HEK293 (cell line): ENCODE data around the gene COQ3.

Experiments
- CTCF ChIA-PET: fragments of 350-600 bp; formaldehyde crosslinking; extraction: SDS; loops from one replicate; lab custom pipeline; 2021; ENCODE audit warnings: antibody characterized with exemption; lab: Yijun Ruan, JAX
- POLR2A ChIA-PET: fragments of 300-600 bp; formaldehyde crosslinking; extraction: SDS; loops from one replicate; lab custom pipeline; 2020; ENCODE audit warnings: antibody characterized with exemption, inconsistent platforms; lab: Yijun Ruan, JAX
- H3K27ac ChIP-seq: fragments of 200-500 bp; sonication (Bioruptor generic); 2 replicates; pipeline ENCODE4 v1.5.1; 2014; ENCODE audit warnings: low read depth, low read length, control low read depth, inconsistent platforms; ENCODE audit errors: extremely low read depth
- H3K36me3 ChIP-seq, 2 experiments: fragments of 200-500 bp in 1 of 2; sonication (Bioruptor generic) in 1 of 2; 1 replicate in 1 of 2; 2 replicates in 1 of 2; pipeline ENCODE4 v1.5.1; 2014 to 2017; ENCODE audit warnings: inconsistent platforms in 2 of 2, low read length in 2 of 2; ENCODE audit not compliant: control insufficient read depth in 2 of 2, insufficient read depth in 1 of 2
- H3K4me1 ChIP-seq: fragments of 200-500 bp; sonication (Bioruptor generic); 2 replicates; pipeline ENCODE4 v1.5.1; 2014; ENCODE audit warnings: mild to moderate bottlenecking, low read length, inconsistent platforms; ENCODE audit not compliant: control insufficient read depth, insufficient read depth
- H3K4me3 ChIP-seq: 2 replicates; pipeline ENCODE4 v1.5.1; 2011; ENCODE audit warnings: low read depth, mild to moderate bottlenecking, control low read depth, low read length, moderate library complexity
- H3K9me3 ChIP-seq: fragments of 200-500 bp; sonication (Bioruptor generic); 2 replicates; pipeline ENCODE4 v1.5.1; 2014; ENCODE audit warnings: low read depth, low read length, inconsistent platforms; ENCODE audit not compliant: control insufficient read depth, insufficient read depth
- INSM2 ChIP-seq: fragments of 450-650 bp; formaldehyde crosslinking; IDR thresholded peaks from 2 replicates; pipeline ENCODE4 v1.5.1; 2016; ENCODE audit warnings: missing biosample characterization, missing genetic modification characterization
- KLF9 ChIP-seq: fragments of 450-650 bp; formaldehyde crosslinking; IDR thresholded peaks from 2 replicates; pipeline ENCODE4 v1.5.1; 2016; ENCODE audit warnings: missing biosample characterization, missing genetic modification characterization, low read depth
- PATZ1 ChIP-seq: fragments of 450-650 bp; formaldehyde crosslinking; IDR thresholded peaks from 2 replicates; pipeline ENCODE4 v1.5.1; 2016; ENCODE audit warnings: missing biosample characterization, missing genetic modification characterization
- SALL2 ChIP-seq: fragments of 450-650 bp; formaldehyde crosslinking; IDR thresholded peaks from 2 replicates; pipeline ENCODE4 v1.5.0; 2017; ENCODE audit warnings: missing biosample characterization, mild to moderate bottlenecking, missing genetic modification characterization, borderline replicate concordance
- YY2 ChIP-seq: fragments of 450-650 bp; formaldehyde crosslinking; IDR thresholded peaks from 2 replicates; pipeline ENCODE4 v1.5.1; 2016; ENCODE audit warnings: missing biosample characterization, missing genetic modification characterization
- ZNF148 ChIP-seq: fragments of 450-650 bp; formaldehyde crosslinking; IDR thresholded peaks from 2 replicates; pipeline ENCODE4 v1.5.0; 2017; ENCODE audit warnings: missing biosample characterization, missing genetic modification characterization, borderline replicate concordance
- ZNF18 ChIP-seq: fragments of 450-650 bp; formaldehyde crosslinking; IDR thresholded peaks from 2 replicates; pipeline ENCODE4 v1.5.1; 2016; ENCODE audit warnings: missing biosample characterization, missing genetic modification characterization
- ZNF184 ChIP-seq: fragments of 450-650 bp; IDR thresholded peaks from 2 replicates; pipeline ENCODE4 v1.5.1; 2018; ENCODE audit warnings: missing biosample characterization, mild to moderate bottlenecking, missing genetic modification characterization
- ZNF214 ChIP-seq: fragments of 450-650 bp; formaldehyde crosslinking; IDR thresholded peaks from 2 replicates; pipeline ENCODE4 v1.5.1; 2017; ENCODE audit warnings: missing biosample characterization, mild to moderate bottlenecking, missing genetic modification characterization, borderline replicate concordance
- ZNF266 ChIP-seq: fragments of 450-650 bp; formaldehyde crosslinking; IDR thresholded peaks from 2 replicates; pipeline ENCODE4 v1.5.1; 2016; ENCODE audit warnings: missing biosample characterization, missing genetic modification characterization, low read depth
- ZNF426 ChIP-seq: fragments of 450-650 bp; formaldehyde crosslinking; IDR thresholded peaks from 2 replicates; pipeline ENCODE4 v1.5.1; 2017; ENCODE audit warnings: missing biosample characterization, missing genetic modification characterization, mild to moderate bottlenecking, inconsistent platforms, moderate library complexity
- ZNF530 ChIP-seq: fragments of 450-650 bp; formaldehyde crosslinking; IDR thresholded peaks from 2 replicates; pipeline ENCODE4 v1.5.1; 2016; ENCODE audit warnings: low read depth, missing biosample characterization, missing genetic modification characterization
- ZNF544 ChIP-seq: fragments of 450-650 bp; formaldehyde crosslinking; IDR thresholded peaks from 2 replicates; pipeline ENCODE4 v1.5.0; 2017; ENCODE audit warnings: missing biosample characterization, missing genetic modification characterization
- ZNF596 ChIP-seq: fragments of 450-650 bp; IDR thresholded peaks from 2 replicates; pipeline ENCODE4 v1.5.0; 2018; ENCODE audit warnings: missing biosample characterization, mild to moderate bottlenecking, missing genetic modification characterization, moderate library complexity
- ZNF600 ChIP-seq: fragments of 450-650 bp; formaldehyde crosslinking; IDR thresholded peaks from 2 replicates; pipeline ENCODE4 v1.5.1; 2016; ENCODE audit warnings: missing biosample characterization, missing genetic modification characterization
- ZNF707 ChIP-seq: fragments of 450-650 bp; formaldehyde crosslinking; IDR thresholded peaks from 2 replicates; pipeline ENCODE4 v1.5.1; 2016; ENCODE audit warnings: missing biosample characterization, missing genetic modification characterization
- ZSCAN4 ChIP-seq: fragments of 450-650 bp; formaldehyde crosslinking; IDR thresholded peaks from 2 replicates; pipeline ENCODE4 v1.5.1; 2017; ENCODE audit warnings: missing biosample characterization, missing genetic modification characterization

COQ3 gene

GRCh38 chr6:99333068-99333467 is 60.9 kb downstream of the COQ3 start (continued):
- TF ChIP-seq ZNF148 (tag by site-specific recombination) (no peak), INSM2 (tag by site-specific recombination) (no peak), ZNF214 (tag by site-specific recombination) (no peak), PATZ1 (tag by site-specific recombination) (no peak), ZNF426 (tag by site-specific recombination) (no peak), YY2 (tag by site-specific recombination) (no peak), ZNF18 (tag by site-specific recombination) (no peak), ZNF530 (no peak), ZNF184 (tag by site-specific recombination) (no peak), ZNF600 (tag by site-specific recombination) (no peak)
- TF ChIP-seq, all 188 proteins: peak for 0

GRCh38 chr6:99331531-99331930 is 62.5 kb downstream of the COQ3 start:
- Histone ChIP-seq H3K4me3 (no peak overlapping the region), H3K4me1 (no peaks in the 10 kb centered on the region), H3K27ac (no peak overlapping the region), H3K9me3 (no peaks in the 10 kb centered on the region), H3K36me3 (peaks cover 0 to 50% of the 10 kb centered on the region in 2 experiments; a peak in 2 of 3 replicates)
- TF ChIP-seq ZNF707 (no peak), ZSCAN4 (tag by site-specific recombination) (no peak), ZNF266 (tag by site-specific recombination) (no peak), KLF9 (tag by site-specific recombination) (no peak), ZNF148 (tag by site-specific recombination) (no peak), ZNF596 (no peak), SALL2 (no peak), ZNF544 (tag by site-specific recombination) (no peak)
- ChIA-PET POLR2A (interaction anchor here (2.0 kb wide), 1 partner anchor 62 kb away, joined by 11 read pairs; the partner anchor contains the start of gene COQ3), CTCF (interaction anchor here (0.6 to 6.1 kb wide), 17 partner anchors 9 to 489 kb away, joined by 3 to 125 read pairs (median 11); partner anchors contain the start of gene FAXC)
